Measurements from ENCODE around the gene TTC34. TPM values are rescaled to one million over a fixed set of nuclear protein-coding genes. Genes with fewer than 3 reads are reported as not detected.

The TTC34 gene
- total and polyA plus RNA-seq, 2 donors from 2014 or later = 0.15 to 2.4 TPM

- H3K27ac ChIP-seq (ENCODE audit: low read depth in 2 of 2, low read length in 2 of 2) = no peak overlapping the region
- no peaks in the 10 kb centered on the region for H3K36me3 ChIP-seq (ENCODE audit: control insufficient read depth in 2 of 3, insufficient read depth in 3 of 3, low read length in 3 of 3)
- no peak overlapping the region for H3K4me3 ChIP-seq (ENCODE audit: low read length in 3 of 3)
- H3K9ac ChIP-seq (ENCODE audit: low read length in 3 of 3) = no peak overlapping the region
- no peak for FAIRE-seq
- H3K4me1 ChIP-seq (ENCODE audit: control insufficient read depth in 2 of 3, insufficient read depth in 2 of 3, low read depth in 1 of 3, low read length in 3 of 3) = no peaks in the 10 kb centered on the region
- DNase-seq = peak in 2 of 5 donors; percentile 32 to 66
- intact Hi-C loops (cut with DNase I) = no loop called here
- H3K27me3 ChIP-seq (ENCODE audit: control insufficient read depth, insufficient read depth, low read length) = peaks cover 3% of the 10 kb centered on the region
- TF ChIP-seq, protein P1, sequence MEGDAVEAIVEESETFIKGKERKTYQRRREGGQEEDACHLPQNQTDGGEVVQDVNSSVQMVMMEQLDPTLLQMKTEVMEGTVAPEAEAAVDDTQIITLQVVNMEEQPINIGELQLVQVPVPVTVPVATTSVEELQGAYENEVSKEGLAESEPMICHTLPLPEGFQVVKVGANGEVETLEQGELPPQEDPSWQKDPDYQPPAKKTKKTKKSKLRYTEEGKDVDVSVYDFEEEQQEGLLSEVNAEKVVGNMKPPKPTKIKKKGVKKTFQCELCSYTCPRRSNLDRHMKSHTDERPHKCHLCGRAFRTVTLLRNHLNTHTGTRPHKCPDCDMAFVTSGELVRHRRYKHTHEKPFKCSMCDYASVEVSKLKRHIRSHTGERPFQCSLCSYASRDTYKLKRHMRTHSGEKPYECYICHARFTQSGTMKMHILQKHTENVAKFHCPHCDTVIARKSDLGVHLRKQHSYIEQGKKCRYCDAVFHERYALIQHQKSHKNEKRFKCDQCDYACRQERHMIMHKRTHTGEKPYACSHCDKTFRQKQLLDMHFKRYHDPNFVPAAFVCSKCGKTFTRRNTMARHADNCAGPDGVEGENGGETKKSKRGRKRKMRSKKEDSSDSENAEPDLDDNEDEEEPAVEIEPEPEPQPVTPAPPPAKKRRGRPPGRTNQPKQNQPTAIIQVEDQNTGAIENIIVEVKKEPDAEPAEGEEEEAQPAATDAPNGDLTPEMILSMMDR (IDR thresholded peaks at IDR 0.05; ENCODE audit: borderline replicate concordance, extremely low read depth, insufficient read depth) = no peak
- H3K9me3 ChIP-seq (ENCODE audit: control insufficient read depth in 2 of 3, insufficient read depth in 1 of 3, low read length in 3 of 3) = no peaks in the 10 kb centered on the region
These were observed 3.3 kb upstream of the TTC34 start for GRCh38 chr1:2804628-2805351.

DNA sequence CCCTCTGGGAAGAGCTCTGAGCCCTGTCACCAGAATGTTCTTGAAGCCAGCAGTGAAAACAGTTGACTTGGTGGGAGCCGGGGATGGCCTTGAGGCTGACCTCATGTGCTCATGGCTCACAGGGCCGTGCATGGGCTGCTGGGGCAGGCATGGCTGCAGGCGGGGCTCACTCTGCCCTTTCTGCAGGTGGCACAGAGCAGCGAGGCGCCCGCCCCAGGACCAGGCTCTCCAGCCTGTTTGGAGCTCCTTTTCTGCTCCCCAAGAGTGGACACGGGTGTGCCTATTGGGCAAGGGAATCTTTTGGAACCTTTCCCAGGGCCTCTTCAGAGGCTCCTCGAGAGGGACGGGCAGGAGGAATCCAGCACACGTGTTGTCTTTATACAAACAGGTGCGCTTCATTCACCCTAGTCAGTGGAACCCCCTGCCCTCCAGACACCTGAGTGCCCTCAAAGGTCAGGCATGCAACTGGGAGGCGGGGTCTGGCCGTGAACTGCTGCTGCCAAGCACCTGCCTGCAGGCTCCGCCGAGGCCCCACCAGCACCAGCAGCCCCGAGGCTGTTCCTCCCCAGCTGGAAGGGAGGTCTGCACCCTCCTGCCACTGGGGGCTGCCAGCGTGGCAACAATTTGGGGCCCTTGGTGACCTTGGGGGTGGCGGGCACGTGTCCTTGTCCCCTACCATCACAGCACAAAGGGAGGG lies 2.6 kb upstream of the TTC34 start:
- TF ChIP-seq, protein P1 (IDR thresholded peaks at IDR 0.05; ENCODE audit: borderline replicate concordance, extremely low read depth, insufficient read depth) = no peak
- FAIRE-seq (no peak), DNase-seq (peak in 2 of 5 donors; percentile 30 to 60)
- Histone ChIP-seq H3K4me1 (ENCODE audit: control insufficient read depth in 2 of 3, insufficient read depth in 2 of 3, low read depth in 1 of 3, low read length in 3 of 3) (no peaks in the 10 kb centered on the region), H3K27ac (ENCODE audit: low read depth in 2 of 2, low read length in 2 of 2) (no peak overlapping the region), H3K9ac (ENCODE audit: low read length in 3 of 3) (no peak overlapping the region), H3K36me3 (ENCODE audit: control insufficient read depth in 2 of 3, insufficient read depth in 3 of 3, low read length in 3 of 3) (no peaks in the 10 kb centered on the region), H3K9me3 (ENCODE audit: control insufficient read depth in 2 of 3, insufficient read depth in 1 of 3, low read length in 3 of 3) (no peaks in the 10 kb centered on the region), H3K4me3 (ENCODE audit: low read length in 3 of 3) (no peak overlapping the region), H3K27me3 (ENCODE audit: control insufficient read depth, insufficient read depth, low read length) (peaks cover 3% of the 10 kb centered on the region)
- intact Hi-C loops (cut with DNase I) = no loop called here

DNA sequence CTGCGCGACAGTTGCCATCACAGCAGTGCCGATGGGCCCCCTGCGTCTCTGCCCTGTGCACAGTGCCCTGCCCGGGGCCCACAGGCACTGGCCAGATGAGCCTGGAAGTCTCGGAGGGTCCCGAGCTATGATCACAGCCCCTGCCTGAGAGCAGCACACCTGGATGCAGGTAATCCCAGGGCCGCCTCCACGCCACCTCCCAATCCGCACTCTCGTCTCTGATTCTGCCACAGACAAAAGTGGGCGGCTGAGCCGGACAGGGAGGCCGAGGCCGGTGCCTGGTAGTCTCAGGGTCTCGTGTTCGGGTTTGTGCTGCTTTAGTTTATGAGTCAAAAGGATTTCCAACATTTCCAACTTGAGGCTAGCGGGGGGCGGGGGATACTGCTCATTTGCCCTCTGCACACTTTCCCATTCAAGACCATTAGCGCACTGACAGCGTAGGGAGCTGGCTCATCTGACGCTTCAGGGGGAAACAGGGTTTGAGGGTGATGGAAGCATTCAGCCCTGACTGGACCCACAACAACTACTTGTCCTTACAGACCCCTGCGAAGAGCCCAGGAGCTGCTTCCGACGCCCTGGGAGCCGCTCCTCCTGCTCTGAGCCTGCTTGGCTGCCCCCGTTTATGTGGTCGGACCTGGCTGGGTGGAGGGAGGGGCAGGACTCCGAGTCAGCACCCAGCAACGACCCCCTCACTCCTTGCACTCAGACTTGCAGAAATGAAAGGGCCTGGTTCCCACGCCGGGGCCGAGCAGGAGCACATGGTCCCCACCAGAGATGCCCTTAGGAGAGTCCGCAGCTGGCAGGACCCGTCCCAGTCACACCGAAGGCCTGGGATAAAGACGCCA lies 1.8 kb upstream of the TTC34 start:
- FAIRE-seq = no peak
- H3K9me3 ChIP-seq (ENCODE audit: control insufficient read depth in 2 of 3, insufficient read depth in 1 of 3, low read length in 3 of 3) = no peaks in the 10 kb centered on the region
- TF ChIP-seq, protein P1 (IDR thresholded peaks at IDR 0.05; ENCODE audit: borderline replicate concordance, extremely low read depth, insufficient read depth) = no peak

More for the DNA sequence above, 1.8 kb upstream of the TTC34 start:
- DNase-seq = peak in 2 of 5 donors; percentile 30 to 64
- Histone ChIP-seq H3K27me3 (ENCODE audit: control insufficient read depth, insufficient read depth, low read length) (peaks cover 3% of the 10 kb centered on the region), H3K4me3 (ENCODE audit: low read length in 3 of 3) (no peak overlapping the region), H3K36me3 (ENCODE audit: control insufficient read depth in 2 of 3, insufficient read depth in 3 of 3, low read length in 3 of 3) (no peaks in the 10 kb centered on the region), H3K4me1 (ENCODE audit: control insufficient read depth in 2 of 3, insufficient read depth in 2 of 3, low read depth in 1 of 3, low read length in 3 of 3) (no peaks in the 10 kb centered on the region), H3K27ac (ENCODE audit: low read depth in 2 of 2, low read length in 2 of 2) (no peak overlapping the region), H3K9ac (ENCODE audit: low read length in 3 of 3) (no peak overlapping the region)
- intact Hi-C loops (cut with DNase I) = no loop called here
